ENCODE results near the gene LUC7L. TPM values are rescaled to one million over a fixed set of nuclear protein-coding genes. Genes with fewer than 3 reads are reported as not detected.

Gene LUC7L
- total RNA-seq, 2 experiments from 2014 or later, result 94.8 to 98.4 TPM

GRCh38 chr16:181565-182021, 47.7 kb downstream of the LUC7L start:
- Histone ChIP-seq H3K36me3 (ENCODE audit: insufficient read depth, low read length) (no peaks in the 10 kb centered on the region), H3K4me3 (ENCODE audit: low read length) (no peak overlapping the region), H3K9me3 (ENCODE audit: control insufficient read depth in 1 of 2, insufficient read depth in 1 of 2, low read length in 2 of 2) (peaks cover 0 to 6% of the 10 kb centered on the region in 2 experiments), H3K27me3 (ENCODE audit: control insufficient read depth in 1 of 2, insufficient read depth in 2 of 2, low read length in 2 of 2) (peaks cover 27 to 33% of the 10 kb centered on the region in 2 experiments), H3K27ac (ENCODE audit: low read depth in 1 of 2, low read length in 2 of 2) (no peak overlapping the region), H3K4me1 (ENCODE audit: insufficient read depth, low read length) (peaks cover 25% of the 10 kb centered on the region)
- H3K27me3 Mint-ChIP-seq, result peaks cover 28% of the 10 kb centered on the region
- peak in 2 of 14 experiments; percentile 89 to 92 for DNase-seq
- peaks cover 10% of the 10 kb centered on the region for H3K36me3 Mint-ChIP-seq (ENCODE audit: low read depth)
- no peak for ATAC-seq (ENCODE audit: poor library complexity)
- CTCF ChIA-PET, result interaction anchor here (0.5 to 2.5 kb wide), 4 partner anchors 10 to 116 kb away, joined by 3 to 16 read pairs (median 4); no protein-coding TSS in a partner anchor
- peak; percentile 92 for TF ChIP-seq CTCF (IDR thresholded peaks at IDR 0.05)
- no peaks in the 10 kb centered on the region for H3K4me1 Mint-ChIP-seq (ENCODE audit: low read depth)
- H3K9me3 Mint-ChIP-seq, result no peaks in the 10 kb centered on the region
- no peak overlapping the region for H3K27ac Mint-ChIP-seq
- POLR2A ChIA-PET, result interaction anchor here (0.7 to 1.7 kb wide), 2 partner anchors 75 to 197 kb away, joined by 3 to 6 read pairs; no protein-coding TSS in a partner anchor
- H3K4me3 Mint-ChIP-seq, result no peak overlapping the region
- intact Hi-C loops (cut with DNase I, micrococcal nuclease), result loop anchor here (1.0 kb wide), 4 partner anchors 63 to 116 kb away; no protein-coding TSS in a partner anchor

GRCh38 chr16:180681-181564, 48.3 kb downstream of the LUC7L start:
- ChIA-PET CTCF (interaction anchor here (0.5 to 2.5 kb wide), 6 partner anchors 8 to 115 kb away, joined by 3 to 16 read pairs (median 5); no protein-coding TSS in a partner anchor), POLR2A (interaction anchor here (0.6 to 1.7 kb wide), 3 partner anchors 74 to 244 kb away, joined by 3 to 6 read pairs (median 3); partner anchors contain the start of gene RAB11FIP3)
- Histone ChIP-seq H3K9me3 (ENCODE audit: control insufficient read depth in 1 of 2, insufficient read depth in 1 of 2, low read length in 2 of 2) (peaks cover 0 to 6% of the 10 kb centered on the region in 2 experiments), H3K27ac (ENCODE audit: low read depth in 1 of 2, low read length in 2 of 2) (no peak overlapping the region), H3K27me3 (ENCODE audit: control insufficient read depth in 1 of 2, insufficient read depth in 2 of 2, low read length in 2 of 2) (peaks cover 27 to 34% of the 10 kb centered on the region in 2 experiments), H3K4me1 (ENCODE audit: insufficient read depth, low read length) (peaks cover 25% of the 10 kb centered on the region), H3K36me3 (ENCODE audit: insufficient read depth, low read length) (no peaks in the 10 kb centered on the region), H3K4me3 (ENCODE audit: low read length) (peak overlapping the region; percentile 46)
- H3K36me3 Mint-ChIP-seq (ENCODE audit: low read depth), result peaks cover 10% of the 10 kb centered on the region
- intact Hi-C loops (cut with DNase I, micrococcal nuclease), result loop anchor here (1.0 kb wide), 4 partner anchors 63 to 116 kb away; no protein-coding TSS in a partner anchor
- ATAC-seq (ENCODE audit: poor library complexity) (peak; percentile 95), DNase-seq (peak in 13 of 14 experiments; percentile 29 to 91 (median 82))
- peaks cover 28% of the 10 kb centered on the region for H3K27me3 Mint-ChIP-seq
- H3K9me3 Mint-ChIP-seq, result no peaks in the 10 kb centered on the region
- H3K4me1 Mint-ChIP-seq (ENCODE audit: low read depth), result no peaks in the 10 kb centered on the region
- H3K4me3 Mint-ChIP-seq, result no peak overlapping the region
- no peak for TF ChIP-seq CTCF (IDR thresholded peaks at IDR 0.05)
- H3K27ac Mint-ChIP-seq, result no peak overlapping the region

- Histone ChIP-seq H3K27ac (ENCODE audit: low read depth in 1 of 2, low read length in 2 of 2) (no peak within 1 kb of the TSS), H3K27me3 (ENCODE audit: control insufficient read depth in 1 of 2, insufficient read depth in 2 of 2, low read length in 2 of 2) (peaks cover 33 to 41% of the 10 kb centered on the region in 2 experiments), H3K9me3 (ENCODE audit: control insufficient read depth in 1 of 2, insufficient read depth in 1 of 2, low read length in 2 of 2) (peaks cover 0 to 6% of the 10 kb centered on the region in 2 experiments), H3K4me1 (ENCODE audit: insufficient read depth, low read length) (peaks cover 25% of the 10 kb centered on the region), H3K4me3 (ENCODE audit: low read length) (peak within 1 kb of the TSS; percentile 46), H3K36me3 (ENCODE audit: insufficient read depth, low read length) (no peaks in the 10 kb centered on the region)
- peaks cover 4% of the 10 kb centered on the region for H3K4me1 Mint-ChIP-seq (ENCODE audit: low read depth)
- CTCF ChIA-PET, result interaction anchor here (0.9 to 2.5 kb wide), 4 partner anchors 8 to 115 kb away, joined by 3 to 16 read pairs (median 7); no protein-coding TSS in a partner anchor
- DNase-seq, result peak in 7 of 14 experiments; percentile 11 to 62 (median 46)
- POLR2A ChIA-PET, result interaction anchor here (0.6 kb wide), 1 partner anchor 245 kb away, joined by 3 read pairs; the partner anchor contains the start of gene RAB11FIP3
- H3K27me3 Mint-ChIP-seq, result peaks cover 34% of the 10 kb centered on the region
- intact Hi-C loops (cut with DNase I, micrococcal nuclease), result no loop called here
- peaks cover 3% of the 10 kb centered on the region for H3K36me3 Mint-ChIP-seq (ENCODE audit: low read depth)
- H3K4me3 Mint-ChIP-seq, result peak within 1 kb of the TSS; percentile 54
- no peaks in the 10 kb centered on the region for H3K9me3 Mint-ChIP-seq
- no peak within 1 kb of the TSS for H3K27ac Mint-ChIP-seq
- no peak for ATAC-seq (ENCODE audit: poor library complexity)
- no peak for TF ChIP-seq CTCF (IDR thresholded peaks at IDR 0.05)
These were observed 49.1 kb downstream of the LUC7L start, which contains the start of gene HBQ1 for GRCh38 chr16:180101-180675. Gene HBQ1 (plus strand): TSS chr16:180459. CDS start chr16:180487, 28 bp downstream.

All from CD4-positive, alpha-beta T cell (primary cell).